ENCODE measurements around the gene RGMA. TPM values are rescaled to one million over a fixed set of nuclear protein-coding genes. Genes with fewer than 3 reads are reported as not detected.
A peak's percentile ranks its signal among the peaks of the same experiment; 100 is the strongest.

RGMA gene
- total RNA-seq, 1 donor from 2014 or later = 37.0 TPM

- Mint-ChIP-seq H3K36me3 (no peaks in the 10 kb centered on the region), H3K27ac (peak overlapping the region; percentile 92), H3K4me1 (ENCODE audit: unreplicated experiment) (no peaks in the 10 kb centered on the region), H3K4me3 (no peak overlapping the region), H3K27me3 (no peaks in the 10 kb centered on the region), H3K9me3 (peaks cover 5% of the 10 kb centered on the region)
- DNase-seq (ENCODE audit: extremely low spot score, unreplicated experiment) = no peak
- TF ChIP-seq CTCF (conservative IDR thresholded peaks at IDR 0.05) = no peak
Measured at GRCh38 chr15:93121973-93122910, 33.2 kb upstream of the RGMA start.

- Mint-ChIP-seq H3K4me1 (ENCODE audit: unreplicated experiment) (no peaks in the 10 kb centered on the region), H3K27ac (no peak overlapping the region), H3K9me3 (peaks cover 4% of the 10 kb centered on the region), H3K27me3 (no peaks in the 10 kb centered on the region), H3K36me3 (no peaks in the 10 kb centered on the region), H3K4me3 (no peak overlapping the region)
- no peak for TF ChIP-seq CTCF (conservative IDR thresholded peaks at IDR 0.05)
- no peak for DNase-seq (ENCODE audit: extremely low spot score, unreplicated experiment)
Measured at GRCh38 chr15:93121107-93121506, 32.1 kb upstream of the RGMA start.

GRCh38 chr15:93118904-93119303, 29.9 kb upstream of the RGMA start:
- no peaks in the 10 kb centered on the region for H3K4me1 Mint-ChIP-seq (ENCODE audit: unreplicated experiment)

GRCh38 chr15:93111451-93111850, 22.4 kb upstream of the RGMA start:
- peak overlapping the region; percentile 8 for H3K4me3 Mint-ChIP-seq
- H3K27ac Mint-ChIP-seq = peak overlapping the region; percentile 96
- no peak for TF ChIP-seq CTCF (conservative IDR thresholded peaks at IDR 0.05)
- peaks cover 9% of the 10 kb centered on the region for H3K36me3 Mint-ChIP-seq
- no peak for DNase-seq (ENCODE audit: extremely low spot score, unreplicated experiment)
- H3K27me3 Mint-ChIP-seq = peaks cover 30% of the 10 kb centered on the region
- H3K4me1 Mint-ChIP-seq (ENCODE audit: unreplicated experiment) = peaks cover 3% of the 10 kb centered on the region
- peaks cover 10% of the 10 kb centered on the region for H3K9me3 Mint-ChIP-seq

More at GRCh38 chr15:93118904-93119303, 29.9 kb upstream of the RGMA start:
- Mint-ChIP-seq H3K36me3 (no peaks in the 10 kb centered on the region), H3K27ac (no peak overlapping the region), H3K9me3 (peaks cover 4% of the 10 kb centered on the region), H3K4me3 (no peak overlapping the region), H3K27me3 (no peaks in the 10 kb centered on the region)
- TF ChIP-seq CTCF (conservative IDR thresholded peaks at IDR 0.05) = no peak
- no peak for DNase-seq (ENCODE audit: extremely low spot score, unreplicated experiment)

- H3K27ac Mint-ChIP-seq = peak overlapping the region; percentile 96
- peaks cover 10% of the 10 kb centered on the region for H3K9me3 Mint-ChIP-seq
- peak overlapping the region; percentile 30 for H3K4me3 Mint-ChIP-seq
- no peak for TF ChIP-seq CTCF (conservative IDR thresholded peaks at IDR 0.05)
- peaks cover 9% of the 10 kb centered on the region for H3K36me3 Mint-ChIP-seq
- peaks cover 30% of the 10 kb centered on the region for H3K27me3 Mint-ChIP-seq
- H3K4me1 Mint-ChIP-seq (ENCODE audit: unreplicated experiment) = peaks cover 3% of the 10 kb centered on the region
- no peak for DNase-seq (ENCODE audit: extremely low spot score, unreplicated experiment)
Measured at GRCh38 chr15:93110502-93111040, 21.6 kb upstream of the RGMA start.

All from type B pancreatic cell (in vitro differentiated cells).